Effector CD8-positive, alpha-beta T cell (primary cell): ENCODE measurements around the gene NEMP1.

Experiments used
- DNase-seq: peaks from one replicate; lab custom pipeline; 2025; lab: John Stamatoyannopoulos, UW

NEMP1 gene

DNA sequence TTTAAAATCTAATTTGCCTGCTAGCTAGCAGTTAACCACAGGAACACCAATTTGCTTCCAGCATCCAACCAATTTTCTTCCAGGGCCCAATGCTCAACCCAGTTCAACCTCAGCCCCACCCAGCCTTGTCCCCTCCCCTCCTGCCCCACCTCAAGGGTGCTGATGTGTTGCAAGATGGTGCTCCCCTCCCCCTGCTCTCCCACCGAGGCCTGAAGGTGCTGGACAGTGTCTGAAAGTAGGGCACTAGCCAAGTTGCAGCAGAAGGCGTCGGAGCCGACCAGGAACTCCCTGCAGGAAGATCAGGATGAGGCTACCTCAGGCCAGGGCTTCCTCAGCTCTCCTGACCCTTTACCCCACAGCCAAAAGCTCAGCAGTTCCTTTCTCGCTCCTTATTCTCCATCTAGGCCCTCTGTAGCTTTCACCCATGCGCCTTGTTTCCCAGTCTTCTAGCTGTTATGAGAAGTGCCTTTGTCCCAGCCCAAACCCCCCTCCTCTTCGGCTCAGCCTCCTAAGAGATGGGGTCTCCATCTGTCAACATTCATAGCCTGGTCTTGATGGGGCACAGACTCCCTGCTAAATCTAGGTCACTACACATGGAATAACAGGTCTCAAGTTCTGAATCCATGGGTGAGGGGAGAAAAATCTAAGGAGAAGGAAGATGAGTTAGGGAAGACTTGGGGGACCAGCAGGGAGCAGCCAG lies 29.0 kb upstream of the NEMP1 start:
- DNase-seq, result no peak

DNA sequence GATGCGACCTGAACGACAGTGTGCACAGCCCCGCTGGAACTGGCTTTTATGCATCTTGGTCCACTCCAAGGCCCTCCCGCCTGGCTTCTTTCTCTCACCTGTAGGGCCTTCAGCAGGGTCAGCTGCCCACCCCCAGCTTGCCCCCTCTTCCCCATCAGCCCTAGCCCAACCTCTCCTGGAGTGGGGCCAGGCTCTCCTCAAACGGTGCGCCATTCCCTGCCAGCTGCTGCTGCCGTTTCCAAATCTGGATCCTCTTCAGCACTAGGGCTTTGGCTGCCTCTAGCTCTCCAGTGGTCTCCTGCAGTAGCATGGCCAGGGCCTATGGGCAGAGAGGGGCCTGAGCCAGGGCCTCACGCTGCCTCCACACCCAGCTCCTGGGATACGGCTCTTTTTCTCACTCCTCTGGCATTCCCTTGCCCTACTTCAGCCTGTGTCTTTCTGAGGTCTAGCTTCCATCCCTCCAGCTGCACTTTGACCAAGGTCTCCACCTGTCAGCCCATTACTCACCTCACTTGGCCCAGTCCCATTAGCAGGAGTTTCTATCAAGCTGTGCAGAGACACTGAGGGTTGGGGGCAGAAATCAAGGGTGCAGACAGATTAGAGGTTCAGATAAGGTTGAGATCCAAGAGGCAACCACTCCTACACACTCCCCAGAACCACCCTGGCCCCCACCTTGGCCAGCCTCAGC lies 27.6 kb upstream of the NEMP1 start:
- DNase-seq, result no peak

DNA sequence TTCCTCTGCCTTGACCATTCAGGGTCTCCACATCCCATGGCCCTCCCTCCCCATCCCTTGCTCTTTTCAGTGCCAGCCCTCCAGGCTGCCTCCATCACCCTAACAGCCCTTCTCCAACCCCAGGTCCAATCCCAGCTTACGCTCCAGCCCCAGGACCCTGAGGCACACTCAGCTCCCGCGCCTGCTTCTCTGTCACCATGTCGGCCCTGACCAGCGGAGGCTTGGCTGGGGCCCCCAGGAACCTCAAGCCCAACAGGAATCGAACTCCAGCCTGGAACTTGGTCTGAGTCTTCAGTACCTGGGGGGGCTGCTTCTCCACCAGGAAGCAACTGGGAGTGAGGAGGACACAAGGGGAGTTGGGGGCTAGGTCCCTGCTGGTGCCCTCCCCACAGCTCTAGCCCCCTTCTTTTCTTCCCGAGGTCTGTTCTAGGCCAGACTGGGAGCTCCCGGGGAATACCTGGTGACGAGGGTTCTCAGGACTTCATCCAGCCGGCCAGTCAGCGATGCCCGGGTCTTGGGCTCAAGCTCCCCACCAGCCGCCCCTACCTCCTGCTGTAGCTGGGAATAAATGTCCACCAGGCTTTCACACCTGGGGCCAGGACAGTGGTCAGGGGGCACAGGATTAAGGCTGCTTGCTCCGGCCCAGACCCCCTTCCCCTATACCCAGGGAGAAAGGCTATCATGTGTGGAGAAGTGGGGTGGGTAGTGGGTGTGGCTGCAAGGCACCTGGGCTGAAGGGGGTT lies 26.6 kb upstream of the NEMP1 start:
- DNase-seq, result no peak

DNA sequence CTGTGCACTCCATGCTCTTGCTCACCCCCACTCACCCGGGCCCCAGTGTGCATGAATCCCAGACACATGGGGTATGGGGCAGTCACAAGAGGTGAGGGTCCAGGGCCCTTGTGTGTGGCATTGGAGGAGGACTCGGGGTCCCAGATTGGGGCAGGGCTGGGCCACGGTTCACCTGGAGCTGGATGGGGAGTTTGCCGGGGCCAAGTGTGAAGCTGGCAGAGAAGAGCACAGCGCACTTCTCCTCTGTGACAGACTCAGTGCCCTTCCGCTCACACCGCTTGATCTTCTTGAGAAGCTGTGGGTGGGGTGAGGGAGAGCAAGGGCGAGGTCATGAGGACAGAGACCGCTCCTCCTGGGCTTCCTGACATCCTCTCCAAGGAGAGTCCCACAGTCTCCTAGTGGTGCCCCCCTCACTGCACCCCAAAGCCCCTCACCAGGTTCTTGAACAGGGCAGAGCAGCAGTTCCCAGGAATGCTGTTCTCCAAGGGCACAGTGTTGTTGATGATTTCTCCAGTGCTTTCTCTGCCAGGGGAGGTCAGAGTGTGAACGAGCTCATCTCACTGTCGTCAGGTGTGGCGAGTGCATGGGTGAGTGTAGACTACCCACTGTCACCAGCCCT lies 25.8 kb upstream of the NEMP1 start:
- DNase-seq, result no peak

DNA sequence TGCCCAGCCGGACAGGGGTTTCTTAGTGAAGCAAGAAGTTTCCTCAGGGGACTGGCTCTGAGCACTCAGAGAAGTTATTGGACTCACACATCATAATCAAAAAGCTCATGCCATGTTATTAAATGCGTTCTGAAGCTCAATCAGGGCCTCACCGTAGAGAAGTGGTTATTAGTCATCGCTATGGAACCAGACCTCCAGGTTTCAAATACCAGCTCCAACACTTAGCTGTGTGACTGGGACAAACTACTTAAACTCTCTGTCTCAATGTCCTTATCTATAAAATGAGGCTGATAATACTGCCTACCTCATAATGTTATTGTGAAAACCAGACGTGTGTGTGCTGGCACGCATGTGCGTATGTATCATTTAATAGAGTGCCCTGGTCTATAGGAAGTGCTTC lies 25.3 kb upstream of the NEMP1 start:
- DNase-seq, result no peak

DNA sequence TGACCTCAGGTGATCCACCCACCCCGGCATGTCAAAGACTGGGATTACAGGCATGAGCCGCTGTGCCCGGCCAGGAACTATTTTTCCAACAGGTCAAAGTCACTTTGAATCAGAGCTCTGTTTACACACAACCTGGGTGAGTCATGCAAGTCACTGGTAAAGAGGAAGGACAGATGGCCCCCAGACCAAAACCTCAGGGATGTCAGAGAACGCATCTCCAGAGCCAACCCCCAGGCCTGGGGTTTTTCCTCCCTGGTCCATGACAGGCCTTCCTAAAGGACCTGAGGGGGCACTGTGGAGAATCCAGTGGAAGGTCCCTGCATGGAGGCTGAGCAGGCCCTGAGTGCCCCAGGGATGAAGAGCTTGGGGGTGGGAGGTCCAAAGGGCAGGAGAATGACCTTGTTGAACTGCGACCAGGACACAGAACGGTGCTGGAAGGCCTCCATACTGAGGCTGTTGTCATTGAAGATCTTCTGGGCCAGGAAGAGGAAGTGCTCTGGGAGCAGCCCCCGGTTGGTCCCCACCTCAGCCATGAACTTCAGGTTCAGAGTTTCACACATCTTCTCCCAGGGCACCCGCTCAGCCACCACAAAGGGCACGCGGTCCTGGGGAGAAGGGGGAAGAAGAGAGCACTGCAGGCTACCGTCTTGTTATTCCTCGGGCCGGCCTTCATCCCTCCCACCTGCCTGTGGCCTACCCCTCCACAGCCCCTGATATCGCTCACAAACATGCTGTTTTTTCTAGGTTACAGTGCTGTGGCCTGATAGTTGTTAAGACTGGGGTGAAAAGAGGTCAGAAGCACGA lies 23.5 kb upstream of the NEMP1 start:
- DNase-seq, result no peak

DNA sequence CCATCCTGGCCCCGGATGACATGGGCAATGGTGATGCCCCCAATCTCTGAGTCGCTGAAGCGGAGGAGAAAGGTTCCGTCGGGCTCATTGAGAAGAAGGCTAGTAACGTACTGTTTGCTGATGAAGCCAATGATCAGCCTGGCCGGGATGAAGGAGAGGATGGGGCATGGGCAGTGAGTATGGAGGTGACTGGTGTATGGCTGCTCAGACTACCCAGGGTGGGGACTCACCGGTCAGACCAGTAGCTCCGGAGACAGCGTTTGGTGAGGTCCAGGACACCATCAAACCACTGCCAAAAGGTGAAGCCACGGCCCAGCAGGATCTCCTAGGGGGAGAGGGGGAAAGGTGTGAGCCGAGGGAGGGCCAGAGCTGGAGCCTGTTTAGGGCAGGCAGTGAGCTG lies 21.2 kb upstream of the NEMP1 start:
- no peak for DNase-seq

DNA sequence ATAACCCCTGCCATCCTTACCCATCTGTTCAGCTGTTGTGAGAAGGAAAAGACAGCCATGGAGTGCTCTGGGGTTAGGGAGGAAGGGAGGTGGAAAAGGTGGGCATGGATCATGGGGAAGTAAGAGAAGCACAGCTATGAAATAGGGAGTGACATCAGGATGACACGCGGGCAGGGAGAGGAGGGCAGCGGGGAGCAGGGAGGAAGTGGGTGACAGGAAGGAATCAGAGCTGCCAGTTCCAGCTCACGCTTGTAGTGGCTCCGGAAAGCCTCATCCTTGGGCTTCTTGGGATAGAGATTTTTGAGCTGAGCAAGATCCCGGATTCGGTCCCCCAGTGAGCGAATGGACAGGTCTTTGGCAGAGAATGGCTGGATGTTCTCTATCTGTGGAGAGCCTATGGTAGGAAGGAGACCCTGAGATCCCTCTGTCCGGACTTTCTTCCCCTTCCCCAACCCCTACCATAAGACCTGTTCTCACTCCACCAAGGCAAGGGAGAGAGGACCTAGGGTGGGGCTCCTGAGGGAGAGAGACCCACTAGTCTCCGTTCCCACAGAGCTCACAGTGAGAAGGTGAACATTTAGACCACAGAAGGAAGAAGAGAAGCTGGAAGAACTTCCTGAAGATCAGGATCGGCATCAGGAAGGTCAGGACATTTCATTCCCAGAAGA lies 20.6 kb upstream of the NEMP1 start:
- DNase-seq, result no peak

DNA sequence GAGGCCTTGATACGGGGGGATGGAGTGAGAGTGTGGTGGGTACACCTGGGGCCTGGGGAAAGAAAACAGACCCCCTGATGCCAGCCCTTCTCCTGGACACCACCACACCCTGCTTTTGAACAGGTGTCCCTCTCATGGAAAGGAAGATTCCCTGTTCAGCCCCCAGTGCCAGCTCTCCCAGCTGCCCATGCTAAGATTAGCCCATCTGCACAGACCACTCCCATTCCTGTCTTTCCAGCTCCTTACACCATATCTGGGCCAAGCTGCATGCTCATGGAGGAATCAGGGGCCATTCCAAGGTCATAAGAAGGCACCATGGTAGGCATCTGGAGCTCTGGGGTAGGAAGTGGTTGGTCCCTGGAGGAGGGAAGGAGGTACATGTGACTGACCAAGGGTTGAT lies 20.0 kb upstream of the NEMP1 start:
- DNase-seq, result no peak

DNA sequence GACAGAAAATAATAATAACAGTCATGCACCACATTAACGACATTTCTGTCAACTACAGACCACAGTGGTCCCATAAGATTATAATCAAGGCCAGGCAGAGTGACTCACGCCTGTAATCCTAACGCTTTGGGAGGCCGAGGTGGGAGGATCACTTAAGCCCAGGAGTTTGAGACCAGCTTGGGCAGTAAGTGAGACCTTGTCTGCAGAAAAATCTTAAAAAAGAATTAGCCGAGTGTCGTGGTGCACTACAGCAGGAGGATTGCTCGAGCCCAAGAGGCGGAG lies 18.9 kb upstream of the NEMP1 start:
- DNase-seq, result no peak

DNA sequence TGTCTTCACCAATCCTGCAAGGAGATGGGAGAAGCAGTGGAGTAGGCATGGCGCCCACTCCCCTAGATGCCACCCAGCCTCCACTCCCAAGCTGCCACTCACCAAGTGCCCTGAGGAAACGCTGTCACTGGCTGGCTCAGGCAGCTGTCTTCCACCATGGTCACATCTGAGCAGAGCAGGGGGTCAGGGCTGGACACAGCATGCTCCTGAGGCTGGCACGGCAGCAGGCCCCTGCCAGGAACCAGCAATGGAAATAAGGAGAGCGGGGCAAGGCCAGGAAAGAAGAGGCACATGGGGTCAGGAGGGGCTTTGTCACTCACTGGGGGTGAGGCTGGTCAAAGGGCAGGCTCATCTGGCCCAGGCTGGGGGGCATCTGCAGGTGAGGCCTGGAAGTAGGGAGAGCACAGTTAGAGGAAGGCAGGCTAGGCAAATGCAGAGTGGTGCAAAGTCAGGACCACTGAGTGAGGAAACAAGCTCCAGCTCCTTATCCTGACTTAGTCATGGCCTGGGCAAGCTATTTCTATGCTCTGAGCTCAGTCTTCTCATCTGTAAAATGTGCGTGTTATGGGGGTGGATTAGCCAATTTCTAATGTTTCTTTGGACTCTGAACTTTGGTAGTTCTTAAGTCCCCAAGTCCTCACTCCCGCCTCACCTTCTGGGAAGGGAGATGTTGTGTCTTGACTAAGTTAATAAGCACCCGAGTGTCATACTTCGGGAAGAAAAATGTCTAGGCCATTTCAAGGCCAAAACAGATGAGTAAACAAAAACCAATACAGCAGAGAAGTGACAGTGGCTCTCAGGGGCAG lies 18.4 kb upstream of the NEMP1 start:
- DNase-seq, result no peak

DNA sequence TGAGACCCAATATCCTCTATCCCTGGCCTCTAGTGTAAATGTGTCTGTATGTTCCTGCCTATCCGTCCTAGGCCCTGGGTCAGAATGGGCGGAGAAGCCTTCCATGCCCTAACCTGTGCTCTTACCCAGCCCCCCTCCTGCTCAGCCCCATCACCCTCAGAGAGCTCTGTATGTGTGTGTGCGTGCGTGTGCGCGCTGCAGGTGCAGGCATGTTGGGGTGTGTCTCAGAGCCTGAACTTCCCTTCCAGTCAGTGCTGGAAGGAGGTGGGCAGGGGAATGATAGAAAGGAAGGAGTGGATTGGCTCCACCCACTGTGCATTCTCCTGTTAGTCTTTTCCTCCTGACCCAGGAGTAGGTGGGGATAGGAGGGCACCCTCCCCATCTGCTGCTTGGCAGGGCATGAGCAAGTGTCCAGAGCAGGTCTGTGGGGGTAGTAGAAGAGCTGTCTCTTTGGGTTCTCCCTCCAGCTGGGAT lies 17.5 kb upstream of the NEMP1 start:
- DNase-seq, result no peak

DNA sequence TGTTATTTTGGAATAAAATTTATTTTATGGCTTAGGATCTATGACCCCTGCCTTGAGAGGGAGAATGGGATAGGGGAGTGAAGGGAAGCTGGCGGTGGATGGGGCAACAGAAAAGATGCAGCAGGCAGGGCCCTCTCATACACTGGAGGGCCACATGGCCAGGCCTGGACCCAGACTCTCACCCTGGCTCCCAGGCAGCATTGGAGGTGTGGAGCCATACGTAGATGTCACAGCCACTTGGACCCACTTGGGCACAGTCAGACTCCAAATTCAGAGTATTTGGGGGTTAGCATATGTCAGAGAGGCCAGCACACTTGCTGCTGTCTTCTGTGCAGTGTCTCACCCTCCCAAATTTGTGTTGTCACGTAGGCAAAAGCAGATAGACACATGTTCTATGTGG lies 16.8 kb upstream of the NEMP1 start:
- no peak for DNase-seq

DNA sequence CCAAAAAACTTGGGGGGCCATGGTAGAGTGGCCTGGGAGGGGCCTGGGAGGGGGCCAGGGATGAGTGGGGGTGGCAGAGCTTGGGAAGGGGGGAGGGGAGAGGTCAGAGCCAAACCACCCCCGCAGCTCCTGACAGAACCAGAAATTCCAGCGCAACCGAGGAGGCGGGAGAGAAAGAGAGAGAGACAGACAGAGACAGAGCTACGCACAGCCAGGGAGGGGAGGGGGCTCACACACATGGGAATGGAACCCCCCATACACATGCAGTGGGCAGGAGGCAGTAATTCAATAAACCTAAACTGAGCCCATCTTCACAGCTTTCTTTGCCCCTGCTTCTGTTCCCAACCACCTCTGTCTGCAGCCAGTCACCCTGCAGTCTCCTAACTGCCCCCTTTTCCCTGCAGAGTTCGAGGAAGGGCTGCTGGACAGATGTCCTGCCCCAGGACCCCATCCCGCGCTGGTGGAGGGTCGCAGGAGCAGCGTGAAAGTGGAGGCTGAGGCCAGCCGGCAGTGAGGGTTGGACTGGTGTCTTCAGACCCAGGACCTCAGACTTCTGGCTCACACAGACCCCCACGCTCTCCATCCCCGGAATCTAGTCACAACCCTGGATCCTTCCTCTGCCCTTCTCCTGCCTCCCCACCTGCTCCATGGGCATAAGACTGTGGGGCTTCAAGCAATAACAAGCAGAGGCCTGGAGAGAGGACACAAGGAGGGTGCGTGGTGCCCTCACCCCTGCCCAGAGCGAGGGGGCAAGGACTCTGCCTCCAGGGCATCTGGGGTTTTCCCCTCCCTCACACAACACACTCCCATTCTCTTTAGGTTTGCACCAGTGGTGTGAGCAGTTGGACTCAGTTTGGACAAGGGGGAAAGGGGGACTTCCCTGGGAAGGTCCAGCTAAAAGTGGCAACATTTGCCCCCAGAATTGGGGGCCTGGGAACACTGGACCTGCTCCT lies 15.9 kb upstream of the NEMP1 start:
- DNase-seq, result no peak

DNA sequence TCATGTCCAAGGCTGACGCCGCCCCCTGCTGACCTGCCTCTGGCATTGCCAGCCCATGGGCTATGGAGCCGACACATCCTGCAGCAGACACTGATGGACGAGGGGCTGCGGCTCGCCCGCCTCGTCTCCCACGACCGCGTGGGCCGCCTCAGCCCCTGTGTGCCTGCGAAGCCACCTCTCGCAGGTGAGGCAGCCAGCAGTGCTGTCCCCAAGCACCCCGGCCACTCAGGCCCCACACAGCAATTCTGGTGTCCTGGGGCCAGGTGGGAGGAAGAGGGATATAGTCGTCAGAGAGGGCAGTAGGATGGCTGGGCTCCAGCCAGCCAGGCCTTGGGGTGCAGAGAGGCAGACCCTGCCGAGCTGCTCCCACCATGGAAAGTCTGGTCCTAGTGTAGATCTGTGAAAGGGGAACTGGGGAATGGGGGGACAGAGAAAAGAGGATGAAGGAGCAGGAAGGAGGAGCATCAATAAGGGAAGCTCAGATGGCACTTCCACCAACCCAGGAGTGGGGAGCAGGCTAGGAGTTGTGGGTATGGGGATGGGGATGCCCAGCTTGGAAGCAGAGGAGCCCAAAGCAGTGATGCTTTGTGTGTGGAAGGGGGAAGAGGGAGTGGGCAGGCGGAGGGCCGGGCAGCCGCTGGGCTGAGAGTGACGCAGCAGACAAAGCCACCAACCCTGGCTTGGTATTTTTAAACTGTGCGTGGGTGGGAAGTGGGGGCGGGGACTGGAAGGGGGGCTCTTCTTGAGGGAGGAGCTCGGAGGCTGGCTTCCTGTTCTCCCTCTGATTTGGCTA lies 15.0 kb upstream of the NEMP1 start:
- DNase-seq, result peak; percentile 71

DNA sequence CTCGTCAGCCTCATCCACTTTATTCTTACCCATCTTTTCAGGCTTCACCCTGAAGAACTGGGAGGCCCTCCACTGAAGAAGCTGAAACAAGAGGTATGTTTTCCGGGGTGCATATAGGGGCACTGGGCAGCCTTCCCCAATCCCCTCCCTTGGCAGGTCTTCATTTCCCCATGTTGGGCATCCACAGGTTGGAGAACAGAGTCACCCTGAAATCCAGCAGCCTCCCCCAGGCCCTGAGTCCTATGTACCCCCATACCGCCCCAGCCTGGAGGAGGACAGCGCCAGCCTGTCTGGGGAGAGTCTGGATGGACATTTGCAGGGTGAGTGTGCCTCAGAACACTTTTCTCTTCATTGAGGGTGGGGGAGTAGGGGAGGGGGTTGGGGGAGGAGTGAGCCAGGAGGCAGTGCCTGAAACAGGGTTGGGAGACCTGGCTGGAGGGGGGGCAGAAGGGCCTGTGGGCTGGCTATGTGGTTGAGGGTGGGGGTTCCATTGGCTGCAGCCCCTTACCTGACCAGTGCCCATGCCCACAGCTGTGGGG lies 14.4 kb upstream of the NEMP1 start:
- no peak for DNase-seq

DNA sequence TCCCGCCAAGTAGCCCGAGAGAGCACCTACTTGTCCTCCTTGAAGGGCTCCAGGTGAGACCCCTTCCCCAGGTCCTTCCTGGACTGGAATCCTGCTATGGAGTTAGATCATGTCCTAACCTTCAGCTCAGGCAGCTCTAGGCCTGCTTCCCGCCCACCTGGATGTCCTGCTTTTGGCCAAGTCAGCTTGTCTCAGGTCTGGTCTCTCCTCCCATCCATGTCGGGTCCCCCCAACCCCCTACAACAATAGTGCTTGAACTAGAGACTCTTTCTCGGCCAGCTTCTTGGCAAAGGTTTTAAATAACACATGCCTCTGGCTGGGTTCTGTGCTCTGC lies 13.9 kb upstream of the NEMP1 start:
- DNase-seq, result no peak
